ENCODE results near the gene MAP7D3. TPM values are rescaled to one million over a fixed set of nuclear protein-coding genes. Genes with fewer than 3 reads are reported as not detected.
"Not testable (repeated sequence)": the region's sequence is repeated elsewhere in the genome, so short reads cannot be mapped to it uniquely, and the experiment has no call there.

Gene MAP7D3
- total RNA-seq, 8 experiments from 2014 or later: 2.9 to 22.9 (median 8.7) TPM

DNA sequence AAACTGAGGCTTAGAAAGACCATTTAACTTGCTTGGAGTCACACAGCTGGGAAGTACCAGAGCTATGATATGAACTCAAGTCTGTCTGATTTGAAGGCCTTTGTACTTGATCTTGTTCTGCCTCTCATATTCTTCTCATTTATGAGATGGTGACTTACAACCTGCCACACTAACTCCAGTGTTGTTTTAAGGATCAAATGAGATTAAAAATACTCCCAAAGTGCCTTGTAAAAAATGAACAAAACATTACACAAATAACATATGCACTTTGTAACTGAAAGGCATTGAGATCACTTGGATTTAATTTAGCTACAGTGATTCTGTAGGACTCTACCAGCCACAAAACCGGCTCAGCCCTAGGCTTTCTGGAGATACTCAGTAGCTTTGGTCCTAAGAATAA is 15.6 kb upstream of the MAP7D3 start:
- H3K4me3 ChIP-seq: no peak overlapping the region
- ATAC-seq (replicated peaks in 6 of 8): no peak
- no peak overlapping the region for H3K27ac ChIP-seq
- in situ Hi-C loops (cut with MboI; ENCODE audit: low pct_unique_long_range_greater_than_20kb in 2 of 9, low sequenced_read_pairs in 9 of 9, unreplicated experiment in 9 of 9): no loop called here
- H3K4me1 ChIP-seq (replicated peaks in 1 of 2): no peaks in the 10 kb centered on the region
- 33 to 60% methylated on average over 1 of the region's 1 CpG; no CpG with 5 or more reads in 8 of the 10 experiments for WGBS, 10 experiments

DNA sequence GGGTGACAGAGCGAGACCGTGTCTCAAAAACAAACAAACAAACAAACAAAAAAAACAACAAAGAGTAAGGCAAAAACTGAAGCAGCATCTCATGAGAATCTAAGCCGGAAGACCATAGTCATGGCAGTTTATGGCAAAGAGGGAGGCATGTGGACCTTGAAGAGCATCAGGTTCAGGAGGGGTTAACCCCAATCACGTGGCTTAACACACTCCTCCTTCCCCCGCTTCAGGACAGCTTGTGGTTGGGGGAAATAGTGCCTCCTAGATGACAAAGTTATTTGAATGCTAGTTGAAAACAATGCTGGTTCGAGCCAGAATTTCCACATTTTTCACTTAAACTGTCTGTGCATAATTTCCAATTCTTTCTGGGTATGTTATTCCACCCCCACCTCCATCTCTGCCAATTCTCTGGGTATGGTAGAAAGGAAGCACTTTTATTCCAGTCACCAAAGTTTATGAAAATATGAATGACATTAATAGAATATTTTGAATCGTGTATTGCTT is 11.7 kb upstream of the MAP7D3 start:
- H3K27ac ChIP-seq: no peak overlapping the region
- WGBS, 10 experiments: 43 to 100% (median 53%) methylated on average over 1 to 7 of the region's 7 CpGs; no CpG with 5 or more reads in 4 of the 10 experiments
- in situ Hi-C loops (cut with MboI; ENCODE audit: low pct_unique_long_range_greater_than_20kb in 2 of 9, low sequenced_read_pairs in 9 of 9, unreplicated experiment in 9 of 9): no loop called here
- no peak for ATAC-seq (replicated peaks in 6 of 8)
- H3K4me3 ChIP-seq: no peak overlapping the region
- H3K4me1 ChIP-seq (replicated peaks in 1 of 2): no peaks in the 10 kb centered on the region

DNA sequence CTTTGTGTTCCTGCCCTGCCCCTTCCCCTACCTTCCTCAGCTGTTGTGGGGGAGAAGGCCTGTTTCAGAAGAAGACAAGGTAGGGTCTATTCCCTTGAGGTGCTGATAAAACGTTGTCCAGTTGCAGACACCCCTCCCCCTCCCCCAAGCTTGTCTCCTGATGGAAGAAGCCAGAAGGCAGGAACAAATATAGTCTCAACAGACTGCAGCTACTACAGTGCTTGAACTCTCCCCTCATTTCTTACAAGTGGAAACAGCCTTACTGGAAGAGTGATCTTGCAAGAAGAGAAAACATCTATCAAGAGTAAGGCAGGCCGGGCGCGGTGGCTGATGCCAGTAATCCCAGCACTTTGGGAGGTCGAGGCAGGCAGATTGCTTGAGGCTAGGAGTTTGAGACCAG is 11.0 kb upstream of the MAP7D3 start:
- H3K4me3 ChIP-seq: no peak overlapping the region
- 74 to 100% methylated on average over 1 to 4 of the region's 5 CpGs; no CpG with 5 or more reads in 8 of the 10 experiments for whole genome bisulfite sequencing, 10 experiments
- H3K4me1 ChIP-seq (replicated peaks in 1 of 2): no peaks in the 10 kb centered on the region
- no peak overlapping the region for H3K27ac ChIP-seq
- in situ Hi-C loops (cut with MboI; ENCODE audit: low pct_unique_long_range_greater_than_20kb in 2 of 9, low sequenced_read_pairs in 9 of 9, unreplicated experiment in 9 of 9): no loop called here
- no peak for ATAC-seq (replicated peaks in 6 of 8)

GRCh38 chrX:136261321-136261720 is 10.1 kb upstream of the MAP7D3 start:
- in situ Hi-C loops (cut with MboI; ENCODE audit: low pct_unique_long_range_greater_than_20kb in 2 of 9, low sequenced_read_pairs in 9 of 9, unreplicated experiment in 9 of 9): no loop called here
- 0 to 100% (median 62%) methylated on average over 1 to 7 of the region's 7 CpGs; no CpG with 5 or more reads in 7 of the 10 experiments for WGBS, 10 experiments
- Histone ChIP-seq H3K4me3 (no peak overlapping the region), H3K27ac (no peak overlapping the region), H3K4me1 (replicated peaks in 1 of 2) (no peaks in the 10 kb centered on the region)
- ATAC-seq (replicated peaks in 6 of 8): no peak

DNA sequence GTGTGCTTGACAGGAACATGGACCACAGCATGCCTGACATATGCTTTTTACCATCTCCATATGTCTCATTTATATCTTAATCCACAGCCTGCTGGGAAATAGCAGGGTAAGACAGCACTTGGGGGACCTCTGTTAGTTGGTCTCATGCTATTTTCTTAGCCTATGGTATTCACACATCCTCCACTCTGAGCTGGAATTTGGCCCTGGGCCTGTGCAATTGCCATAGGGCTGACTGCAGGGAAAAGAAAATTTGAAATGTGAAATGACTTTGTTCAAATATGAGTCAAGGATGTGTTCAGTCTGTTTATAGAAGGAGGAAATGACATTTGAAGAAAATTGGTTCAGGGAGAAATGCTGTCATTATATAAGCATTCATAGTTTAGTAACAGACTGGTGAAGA is 9.6 kb upstream of the MAP7D3 start:
- Histone ChIP-seq H3K4me1 (replicated peaks in 1 of 2) (no peaks in the 10 kb centered on the region), H3K27ac (no peak overlapping the region), H3K4me3 (no peak overlapping the region)
- ATAC-seq (replicated peaks in 6 of 8): no peak
- in situ Hi-C loops (cut with MboI; ENCODE audit: low pct_unique_long_range_greater_than_20kb in 2 of 9, low sequenced_read_pairs in 9 of 9, unreplicated experiment in 9 of 9): no loop called here

GRCh38 chrX:136259543-136259942 is 8.3 kb upstream of the MAP7D3 start:
- in situ Hi-C loops (cut with MboI; ENCODE audit: low pct_unique_long_range_greater_than_20kb in 2 of 9, low sequenced_read_pairs in 9 of 9, unreplicated experiment in 9 of 9): no loop called here
- ATAC-seq (replicated peaks in 6 of 8): no peak
- Histone ChIP-seq H3K27ac (no peak overlapping the region), H3K4me1 (replicated peaks in 1 of 2) (no peaks in the 10 kb centered on the region), H3K4me3 (no peak overlapping the region)
- 0 to 68% (median 42%) methylated on average over 1 to 4 of the region's 4 CpGs; no CpG with 5 or more reads in 7 of the 10 experiments for WGBS, 10 experiments

- 13 to 80% (median 40%) methylated on average over 1 of the region's 1 CpG; no CpG with 5 or more reads in 7 of the 10 experiments for WGBS, 10 experiments
- in situ Hi-C loops (cut with MboI; ENCODE audit: low pct_unique_long_range_greater_than_20kb in 2 of 9, low sequenced_read_pairs in 9 of 9, unreplicated experiment in 9 of 9): no loop called here
Observed at GRCh38 chrX:136258951-136259350, 7.8 kb upstream of the MAP7D3 start.

GRCh38 chrX:136256026-136256425 is 4.8 kb upstream of the MAP7D3 start:
- Histone ChIP-seq H3K4me3 (no peak overlapping the region), H3K27ac (no peak overlapping the region), H3K4me1 (replicated peaks in 1 of 2) (peaks cover 0 to 3% of the 10 kb centered on the region in 2 donors)
- in situ Hi-C loops (cut with MboI; ENCODE audit: low pct_unique_long_range_greater_than_20kb in 2 of 9, low sequenced_read_pairs in 9 of 9, unreplicated experiment in 9 of 9): no loop called here
- 10 to 67% (median 40%) methylated on average over 1 to 6 of the region's 7 CpGs; no CpG with 5 or more reads in 5 of the 10 experiments for WGBS, 10 experiments
- ATAC-seq (replicated peaks in 6 of 8): no peak

More at GRCh38 chrX:136258951-136259350, 7.8 kb upstream of the MAP7D3 start:
- Histone ChIP-seq H3K27ac (no peak overlapping the region), H3K4me3 (no peak overlapping the region), H3K4me1 (replicated peaks in 1 of 2) (no peaks in the 10 kb centered on the region)
- no peak for ATAC-seq (replicated peaks in 6 of 8)

- in situ Hi-C loops (cut with MboI; ENCODE audit: low pct_unique_long_range_greater_than_20kb in 2 of 9, low sequenced_read_pairs in 9 of 9, unreplicated experiment in 9 of 9): no loop called here
- Histone ChIP-seq H3K4me3 (no peak overlapping the region), H3K27ac (no peak overlapping the region), H3K4me1 (replicated peaks in 1 of 2) (peaks cover 0 to 3% of the 10 kb centered on the region in 2 donors)
- ATAC-seq (replicated peaks in 6 of 8): no peak
- 8 to 60% (median 48%) methylated on average over 1 to 3 of the region's 5 CpGs; no CpG with 5 or more reads in 7 of the 10 experiments for WGBS, 10 experiments
Observed at GRCh38 chrX:136255541-136255940, 4.3 kb upstream of the MAP7D3 start.

GRCh38 chrX:136250191-136251040 is 784 bp downstream of the MAP7D3 start:
- ATAC-seq (replicated peaks in 6 of 8): peak; percentile 25 to 71 (median 63)
- 0 to 50% (median 4%) methylated on average over 1 to 13 of the region's 53 CpGs; no CpG with 5 or more reads in 4 of the 10 experiments for WGBS, 10 experiments
- in situ Hi-C loops (cut with MboI; ENCODE audit: low pct_unique_long_range_greater_than_20kb in 2 of 9, low sequenced_read_pairs in 9 of 9, unreplicated experiment in 9 of 9): no loop called here
- peak overlapping the region; percentile 54 to 85 (median 75) for H3K4me3 ChIP-seq
- no peak overlapping the region for H3K27ac ChIP-seq
- peaks cover 0 to 3% of the 10 kb centered on the region in 2 donors for H3K4me1 ChIP-seq (replicated peaks in 1 of 2)

DNA sequence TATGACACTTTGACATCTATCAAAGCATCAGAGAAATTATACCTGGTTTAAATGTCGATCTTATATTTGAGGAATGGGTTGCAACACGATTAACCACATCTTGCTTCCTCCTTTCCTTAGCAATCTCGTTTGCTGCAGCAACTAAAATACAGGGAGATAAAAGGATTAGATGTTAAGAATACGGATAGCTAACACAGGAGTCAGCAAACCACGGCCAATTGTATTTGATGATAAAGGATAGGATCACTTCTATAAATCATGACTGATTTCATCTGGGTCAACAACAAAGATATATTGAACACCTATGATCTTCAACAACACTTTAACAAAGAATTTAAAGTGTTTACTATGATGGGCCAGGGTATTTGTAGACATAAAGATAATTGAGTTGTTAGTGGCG is 5.0 kb downstream of the MAP7D3 start:
- in situ Hi-C loops (cut with MboI; ENCODE audit: low pct_unique_long_range_greater_than_20kb in 2 of 9, low sequenced_read_pairs in 9 of 9, unreplicated experiment in 9 of 9): loop anchor here in 1 of 9 experiments (25.0 kb wide), 1 partner anchor 241 kb away; the partner anchor contains the start of genes BRS3 and HTATSF1
- no peak for ATAC-seq (replicated peaks in 6 of 8)
- WGBS, 10 experiments: 37 to 100% (median 66%) methylated on average over 1 to 6 of the region's 6 CpGs; no CpG with 5 or more reads in 3 of the 10 experiments

DNA sequence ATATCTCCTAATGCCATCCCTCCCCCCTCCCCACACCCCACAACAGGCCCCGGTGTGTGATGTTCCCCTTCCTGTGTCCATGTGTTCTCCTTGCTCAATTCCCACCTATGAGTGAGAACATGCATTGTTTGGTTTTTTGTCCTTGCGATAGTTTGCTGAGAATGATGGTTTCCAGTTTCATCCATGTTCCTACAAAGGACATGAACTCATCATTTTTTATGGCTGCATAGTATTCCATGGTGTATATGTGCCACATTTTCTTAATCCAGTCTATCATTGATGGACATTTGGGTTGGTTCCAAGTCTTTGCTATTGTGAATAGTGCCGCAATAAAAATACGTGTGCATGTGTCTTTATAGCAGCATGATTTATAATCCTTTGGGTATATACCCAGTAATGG is 13.4 kb downstream of the MAP7D3 start:
- in situ Hi-C loops (cut with MboI; ENCODE audit: low pct_unique_long_range_greater_than_20kb in 2 of 9, low sequenced_read_pairs in 9 of 9, unreplicated experiment in 9 of 9): loop anchor here in 1 of 9 experiments (25.0 kb wide), 1 partner anchor 249 kb away; the partner anchor contains the start of genes BRS3 and HTATSF1
- WGBS, 10 experiments: no CpG with 5 or more reads among the region's 4 CpGs
- H3K4me3 ChIP-seq; ATAC-seq (replicated peaks in 6 of 8); H3K4me1 ChIP-seq (replicated peaks in 1 of 2); H3K27ac ChIP-seq: not testable (repeated sequence)

More for the DNA sequence above, 5.0 kb downstream of the MAP7D3 start:
- Histone ChIP-seq H3K27ac (no peak overlapping the region), H3K4me3 (no peak overlapping the region), H3K4me1 (replicated peaks in 1 of 2) (no peaks in the 10 kb centered on the region)

GRCh38 chrX:136237074-136237473 is 14.1 kb downstream of the MAP7D3 start:
- WGBS, 10 experiments: 6 to 100% (median 100%) methylated on average over 1 to 3 of the region's 3 CpGs; no CpG with 5 or more reads in 3 of the 10 experiments
- in situ Hi-C loops (cut with MboI; ENCODE audit: low pct_unique_long_range_greater_than_20kb in 2 of 9, low sequenced_read_pairs in 9 of 9, unreplicated experiment in 9 of 9): loop anchor here in 1 of 9 experiments (25.0 kb wide), 1 partner anchor 250 kb away; the partner anchor contains the start of genes BRS3 and HTATSF1

More at GRCh38 chrX:136237074-136237473, 14.1 kb downstream of the MAP7D3 start:
- Histone ChIP-seq H3K4me1 (replicated peaks in 1 of 2) (no peaks in the 10 kb centered on the region), H3K27ac (no peak overlapping the region), H3K4me3 (no peak overlapping the region)
- no peak for ATAC-seq (replicated peaks in 6 of 8)

All from motor neuron (in vitro differentiated cells).